Measurements from ENCODE around the gene TMEM185B. TPM values are rescaled to one million over a fixed set of nuclear protein-coding genes. Genes with fewer than 3 reads are reported as not detected.

Gene TMEM185B
- total RNA-seq, 4 donors from 2014 or later = 12.1 to 23.2 (median 17.8) TPM

GRCh38 chr2:120243875-120244553 is 20.8 kb upstream of the TMEM185B start:
- H3K27ac ChIP-seq = no peak overlapping the region
- WGBS, 2 donors (ENCODE audit: low coverage in 1 of 2) = 96 to 100% methylated on average over 1 to 9 of the region's 9 CpGs
- H3K4me3 ChIP-seq = no peak overlapping the region
- in situ Hi-C loops (cut with MboI; ENCODE audit: low pct_ligation_motif_present in 1 of 4, low pct_unique_long_range_greater_than_20kb in 1 of 4, low sequenced_read_pairs in 3 of 4) = no loop called here
- TF ChIP-seq POLR2AphosphoS5 (IDR thresholded peaks at IDR 0.05) (no peak), POLR2A (IDR thresholded peaks at IDR 0.05) (no peak)
- H3K36me3 ChIP-seq = no peaks in the 10 kb centered on the region
- no peaks in the 10 kb centered on the region for H3K27me3 ChIP-seq
- intact Hi-C loops (cut with DNase I; ENCODE audit: low total_unique reads) = no loop called here
- no peak for DNase-seq
- peaks cover 25 to 29% (median 26%) of the 10 kb centered on the region in 4 donors for H3K4me1 ChIP-seq
- no peaks in the 10 kb centered on the region for H3K9me3 ChIP-seq

DNA sequence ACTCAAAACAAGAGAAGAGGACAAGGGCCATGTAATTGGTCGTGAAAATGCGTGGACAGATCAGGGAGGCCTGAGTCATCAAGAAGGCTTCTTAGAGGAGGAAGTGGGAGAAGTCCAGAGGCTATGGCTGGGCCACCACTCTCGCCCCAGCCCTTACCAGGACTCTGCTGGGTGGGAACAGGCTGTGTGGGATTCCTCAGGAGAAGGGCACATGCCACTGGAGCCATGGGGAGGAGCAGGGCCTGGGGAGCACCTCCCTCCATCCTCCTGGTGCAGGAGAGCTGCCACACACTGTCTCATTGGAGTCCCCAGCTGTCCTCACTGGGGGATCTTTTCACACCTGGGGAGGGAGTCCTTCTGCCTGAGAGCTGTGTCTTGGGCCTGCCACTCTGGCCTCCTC is 20.0 kb upstream of the TMEM185B start:
- in situ Hi-C loops (cut with MboI; ENCODE audit: low pct_ligation_motif_present in 1 of 4, low pct_unique_long_range_greater_than_20kb in 1 of 4, low sequenced_read_pairs in 3 of 4) = no loop called here
- Histone ChIP-seq H3K27ac (no peak overlapping the region), H3K9me3 (no peaks in the 10 kb centered on the region), H3K4me1 (peaks cover 26 to 35% (median 32%) of the 10 kb centered on the region in 4 donors), H3K4me3 (no peak overlapping the region), H3K36me3 (no peaks in the 10 kb centered on the region), H3K27me3 (no peaks in the 10 kb centered on the region)
- intact Hi-C loops (cut with DNase I; ENCODE audit: low total_unique reads) = no loop called here
- TF ChIP-seq POLR2AphosphoS5 (IDR thresholded peaks at IDR 0.05) (no peak), EP300 (IDR thresholded peaks at IDR 0.05; ENCODE audit: low read depth) (no peak), POLR2A (IDR thresholded peaks at IDR 0.05) (no peak), CTCF (IDR thresholded peaks at IDR 0.05) (no peak)
- WGBS, 2 donors (ENCODE audit: low coverage in 1 of 2) = 74% methylated on average over 3 of the region's 3 CpGs; no CpG with 5 or more reads in 1 of the 2 donors
- DNase-seq = no peak

DNA sequence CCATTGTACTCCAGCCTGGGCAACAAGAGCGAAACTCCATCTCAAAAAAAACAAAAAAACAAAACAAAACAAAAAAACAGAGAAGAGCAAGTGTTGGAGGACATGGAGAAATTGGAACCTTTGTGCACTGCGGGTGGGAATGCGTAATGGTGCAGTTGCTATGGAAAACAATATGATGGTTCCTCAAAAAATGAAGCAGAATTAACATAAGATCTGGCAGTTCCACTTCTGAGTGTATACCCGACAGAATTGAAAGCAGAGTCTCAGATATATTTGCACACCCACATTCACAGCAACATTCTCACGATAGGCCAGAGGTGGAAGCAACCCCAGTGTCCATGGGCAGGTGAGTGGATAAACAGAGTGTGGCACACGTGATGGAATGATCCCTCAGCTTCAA is 18.5 kb upstream of the TMEM185B start:
- Histone ChIP-seq H3K4me1 (peaks cover 26 to 45% (median 35%) of the 10 kb centered on the region in 4 donors), H3K27ac (no peak overlapping the region), H3K27me3 (no peaks in the 10 kb centered on the region), H3K36me3 (no peaks in the 10 kb centered on the region), H3K9me3 (no peaks in the 10 kb centered on the region), H3K4me3 (no peak overlapping the region)
- in situ Hi-C loops (cut with MboI; ENCODE audit: low pct_ligation_motif_present in 1 of 4, low pct_unique_long_range_greater_than_20kb in 1 of 4, low sequenced_read_pairs in 3 of 4) = no loop called here
- intact Hi-C loops (cut with DNase I; ENCODE audit: low total_unique reads) = no loop called here
- DNase-seq = no peak
- 85% methylated on average over 6 of the region's 6 CpGs; no CpG with 5 or more reads in 1 of the 2 donors for WGBS, 2 donors (ENCODE audit: low coverage in 1 of 2)
- TF ChIP-seq EP300 (IDR thresholded peaks at IDR 0.05; ENCODE audit: low read depth) (no peak), POLR2AphosphoS5 (IDR thresholded peaks at IDR 0.05) (no peak), CTCF (IDR thresholded peaks at IDR 0.05) (no peak), POLR2A (IDR thresholded peaks at IDR 0.05) (no peak)

GRCh38 chr2:120240901-120241429 is 17.8 kb upstream of the TMEM185B start:
- in situ Hi-C loops (cut with MboI; ENCODE audit: low pct_ligation_motif_present in 1 of 4, low pct_unique_long_range_greater_than_20kb in 1 of 4, low sequenced_read_pairs in 3 of 4) = no loop called here
- Histone ChIP-seq H3K27me3 (no peaks in the 10 kb centered on the region), H3K27ac (no peak overlapping the region), H3K4me3 (no peak overlapping the region), H3K4me1 (peaks cover 20 to 39% (median 30%) of the 10 kb centered on the region in 4 donors), H3K9me3 (no peaks in the 10 kb centered on the region), H3K36me3 (no peaks in the 10 kb centered on the region)
- intact Hi-C loops (cut with DNase I; ENCODE audit: low total_unique reads) = no loop called here
- no peak for DNase-seq
- TF ChIP-seq CTCF (IDR thresholded peaks at IDR 0.05) (no peak), POLR2AphosphoS5 (IDR thresholded peaks at IDR 0.05) (no peak), POLR2A (IDR thresholded peaks at IDR 0.05) (no peak), EP300 (IDR thresholded peaks at IDR 0.05; ENCODE audit: low read depth) (no peak)
- WGBS, 2 donors (ENCODE audit: low coverage in 1 of 2) = 92% methylated on average over 10 of the region's 10 CpGs; no CpG with 5 or more reads in 1 of the 2 donors
